ENCODE measurements around the gene PGC. TPM values are rescaled to one million over a fixed set of nuclear protein-coding genes. Genes with fewer than 3 reads are reported as not detected.
"Not testable (repeated sequence)": the region's sequence is repeated elsewhere in the genome, so short reads cannot be mapped to it uniquely, and the experiment has no call there.

PGC gene
- total RNA-seq, 1 experiment from 2014 or later, result not detected

- DNase-seq (ENCODE audit: low spot score), result no peak
Measured at GRCh38 chr6:41775293-41775882, 28.2 kb upstream of the PGC start.

GRCh38 chr6:41774841-41775240 lies 27.6 kb upstream of the PGC start:
- DNase-seq (ENCODE audit: low spot score), result no peak

GRCh38 chr6:41771058-41771983 lies 24.1 kb upstream of the PGC start:
- DNase-seq (ENCODE audit: low spot score), result no peak

- no peak for DNase-seq (ENCODE audit: low spot score)
Measured at GRCh38 chr6:41770381-41771057, 23.3 kb upstream of the PGC start.

- no peak for DNase-seq (ENCODE audit: low spot score)
Measured at GRCh38 chr6:41769376-41769775, 22.2 kb upstream of the PGC start.

- DNase-seq (ENCODE audit: low spot score), result no peak
Measured at GRCh38 chr6:41768545-41769308, 21.5 kb upstream of the PGC start.

GRCh38 chr6:41767112-41767833 lies 20.1 kb upstream of the PGC start:
- peak; percentile 78 for DNase-seq (ENCODE audit: low spot score)

- DNase-seq (ENCODE audit: low spot score), result not testable (repeated sequence)
Measured at GRCh38 chr6:41766043-41766664, 19.0 kb upstream of the PGC start.

GRCh38 chr6:41763470-41763869 lies 16.3 kb upstream of the PGC start:
- no peak for DNase-seq (ENCODE audit: low spot score)

GRCh38 chr6:41759905-41760579 lies 12.8 kb upstream of the PGC start:
- no peak for DNase-seq (ENCODE audit: low spot score)

- DNase-seq (ENCODE audit: low spot score), result no peak
Measured at GRCh38 chr6:41759106-41759904, 12.1 kb upstream of the PGC start.

GRCh38 chr6:41758641-41759035 lies 11.4 kb upstream of the PGC start:
- DNase-seq (ENCODE audit: low spot score), result no peak

- DNase-seq (ENCODE audit: low spot score), result no peak
Measured at GRCh38 chr6:41757931-41758640, 10.9 kb upstream of the PGC start.

- DNase-seq (ENCODE audit: low spot score), result no peak
Measured at GRCh38 chr6:41757271-41757670, 10.1 kb upstream of the PGC start.

- DNase-seq (ENCODE audit: low spot score), result no peak
Measured at GRCh38 chr6:41756354-41756753, 9.2 kb upstream of the PGC start.

- DNase-seq (ENCODE audit: low spot score), result no peak
Measured at GRCh38 chr6:41755895-41756294, 8.7 kb upstream of the PGC start.

- DNase-seq (ENCODE audit: low spot score), result no peak
Measured at GRCh38 chr6:41750374-41750773, 3.2 kb upstream of the PGC start.

- DNase-seq (ENCODE audit: low spot score), result no peak
Measured at GRCh38 chr6:41748542-41748941, 1.3 kb upstream of the PGC start.

- no peak for DNase-seq (ENCODE audit: low spot score)
Measured at GRCh38 chr6:41748102-41748477, 893 bp upstream of the PGC start.
